K562 (cell line): ENCODE results near the gene TMLHE. TPM values are rescaled to one million over a fixed set of nuclear protein-coding genes. Genes with fewer than 3 reads are reported as not detected.

ENCODE experiments used
- ATAC-seq: fragments of 200-7000 bp; cut with Tn5 transposase; 3 replicates; pipeline ENCODE4 v1.9.1; 2020; ENCODE audit warnings: moderate library complexity
- BruUV-seq: library from RNA; stranded (reverse); fragments of 400-500 nt; replicated peaks from 2 replicates; lab custom pipeline; 2021; lab: Mats Ljungman, UMichigan
- CTCF ChIA-PET: fragments of 300-600 bp; formaldehyde crosslinking; extraction: SDS; loops from one replicate; lab custom pipeline; 2021; ENCODE audit warnings: low intra/inter-chr PET ratio; lab: Yijun Ruan, JAX
- POLR2A ChIA-PET: fragments of 300-600, 350-650 bp; sonication (Branson Sonifier 250); formaldehyde crosslinking; extraction: SDS; loops from one replicate; lab custom pipeline; 2021; ENCODE audit warnings: antibody characterized with exemption, inconsistent platforms; lab: Yijun Ruan, JAX
- DNase-seq, 4 experiments: peaks; one replicate each; pipeline versions ENCODE4 v3.0.0 to v3.0.0-alpha.2; 2011 to 2018; ENCODE audit warnings: low spot score in 3 of 4, mixed read lengths in 3 of 4; ENCODE audit errors: extremely low read depth in 1 of 4
- FAIRE-seq: peaks from 2 replicates; lab custom pipeline; 2011; peaks lifted over from hg19 to GRCh38; lab: Jason Lieb, UNC
- H2AFZ ChIP-seq: 2 replicates; pipeline ENCODE4 v1.6.0; 2011; ENCODE audit warnings: low read depth, low read length, control low read depth, inconsistent platforms
- H3K27ac ChIP-seq: fragments of 200-600 bp; 3 replicates; pipeline ENCODE4 v1.8.0; 2011; ENCODE audit warnings: low read depth, mild to moderate bottlenecking, control low read depth, inconsistent platforms, low read length, moderate library complexity, mixed read lengths; ENCODE audit errors: extremely low read depth
- H3K27me3 ChIP-seq, 2 experiments: fragments of 300-600 bp in 1 of 2; 2 replicates in 1 of 2; 3 replicates in 1 of 2; pipeline versions ENCODE4 v1.6.0 to v1.8.0; 2011; ENCODE audit warnings: inconsistent platforms in 2 of 2, low read length in 2 of 2, mild to moderate bottlenecking in 1 of 2, mixed read lengths in 1 of 2, moderate library complexity in 1 of 2; ENCODE audit not compliant: control insufficient read depth in 2 of 2, insufficient read depth in 2 of 2
- H3K36me3 ChIP-seq: fragments of 300-600 bp; 3 replicates; pipeline ENCODE4 v1.8.0; 2011; ENCODE audit warnings: mild to moderate bottlenecking, low read length, inconsistent platforms; ENCODE audit not compliant: control insufficient read depth, insufficient read depth
- H3K4me1 ChIP-seq, 2 experiments: fragments of 200-600 bp in 1 of 2; replicated peaks in 1 of 2; 2 replicates in 1 of 2; 3 replicates in 1 of 2; pipeline versions ENCODE4 v1.5.1 to v1.8.0; 2011; ENCODE audit warnings: inconsistent platforms in 2 of 2, low read length in 2 of 2, mild to moderate bottlenecking in 1 of 2, mixed read lengths in 1 of 2, moderate library complexity in 1 of 2; ENCODE audit not compliant: control insufficient read depth in 2 of 2, insufficient read depth in 2 of 2
- H3K4me2 ChIP-seq: 2 replicates; pipeline ENCODE4 v1.6.1; 2011; ENCODE audit warnings: low read length, control low read depth, inconsistent platforms, mixed read lengths; ENCODE audit not compliant: insufficient read depth
- H3K4me3 ChIP-seq: fragments of 200-600 bp; sonication (generic), shearing (Covaris generic); 2 replicates; pipeline ENCODE4 v1.5.1; 2016; ENCODE audit warnings: control low read depth, inconsistent platforms
- H3K79me2 ChIP-seq: fragments of 200-600 bp; 3 replicates; pipeline ENCODE4 v1.8.0; 2011; ENCODE audit warnings: low read length, inconsistent platforms; ENCODE audit not compliant: control insufficient read depth, insufficient read depth
- H3K9ac ChIP-seq, 2 experiments: 2 replicates each; pipeline versions ENCODE4 v1.6.0 to v1.6.1; 2011; ENCODE audit warnings: low read depth in 2 of 2, low read length in 2 of 2, control low read depth in 1 of 2, inconsistent platforms in 1 of 2, mild to moderate bottlenecking in 1 of 2, mixed read lengths in 1 of 2; ENCODE audit not compliant: insufficient read depth in 1 of 2
- H3K9me1 ChIP-seq: one replicate; pipeline ENCODE4 v1.6.0; 2011; ENCODE audit warnings: inconsistent platforms, mild to moderate bottlenecking, low read length, moderate library complexity; ENCODE audit not compliant: control insufficient read depth, insufficient read depth
- H3K9me3 ChIP-seq: replicated peaks from 2 replicates; pipeline ENCODE4 v1.5.1; 2011; ENCODE audit warnings: low read depth, low read length, inconsistent platforms; ENCODE audit not compliant: control insufficient read depth, insufficient read depth
- H4K20me1 ChIP-seq: replicated peaks from 2 replicates; pipeline ENCODE4 v1.6.1; 2011; ENCODE audit warnings: low read length, inconsistent platforms, mixed read lengths; ENCODE audit not compliant: control insufficient read depth, insufficient read depth
- CTCF ChIP-seq, 3 experiments: IDR thresholded peaks in 2 of 3; conservative IDR thresholded peaks in 1 of 3; 2 replicates each; pipeline ENCODE4 v1.5.1; 2011 to 2012; ENCODE audit warnings: low read length in 3 of 3, mild to moderate bottlenecking in 3 of 3, control low read depth in 2 of 3, improper control_type of control experiment in 1 of 3, inconsistent platforms in 1 of 3, low read depth in 1 of 3, mixed read lengths in 1 of 3, moderate library complexity in 1 of 3; ENCODE audit not compliant: insufficient read depth in 2 of 3
- HNRNPLL ChIP-seq: fragments of 200-400 bp; formaldehyde crosslinking; IDR thresholded peaks from 2 replicates; pipeline ENCODE4 v1.6.1; 2017; ENCODE audit warnings: low read length, low read depth, mild to moderate bottlenecking; ENCODE audit not compliant: poor library complexity, severe bottlenecking
- MTA3 ChIP-seq: fragments of 450-650 bp; formaldehyde crosslinking; IDR thresholded peaks from 2 replicates; pipeline ENCODE4 v1.6.1; 2017; ENCODE audit warnings: mild to moderate bottlenecking, borderline replicate concordance
- REST ChIP-seq, 2 experiments: fragments of 450-650 bp; formaldehyde crosslinking in 1 of 2; IDR thresholded peaks; 2 replicates each; pipeline versions ENCODE4 v1.4.0 to v1.6.1; 2014 to 2020; ENCODE audit warnings: mild to moderate bottlenecking in 2 of 2, borderline replicate concordance in 1 of 2, low read depth in 1 of 2
- ZNF316 ChIP-seq: fragments of 450-650 bp; IDR thresholded peaks from 2 replicates; pipeline ENCODE4 v1.6.1; 2016
- WGBS: fragments of 100-300 bp; shearing (Covaris generic); methylation state at CpG from one replicate; pipeline ENCODE4 v1.1.6; 2016; ENCODE audit warnings: low coverage, mixed read lengths; ENCODE audit not compliant: insufficient coverage; ENCODE audit errors: missing lambda C conversion rate; 5-methylcytosine and 5-hydroxymethylcytosine counted together
- in situ Hi-C: fragments of 300-500 bp; cut with MboI; formaldehyde crosslinking; loops from 4 replicates; pipeline ENCODE4 v1.15.0; 2018; ENCODE audit warnings: inconsistent platforms, mixed read lengths
- intact Hi-C: fragments of 100-400 bp; cut with micrococcal nuclease; formaldehyde crosslinking; loops from 2 replicates; pipeline ENCODE4 v1.14.2; 2022
- polyA plus RNA-seq, 8 experiments: library from polyadenylated mRNA; depleted of rRNA in 4 of 8; stranded (reverse) in 5 of 8; unstranded in 3 of 8; fragments of >200 nt; fragmentation: Nextera tagmentation in 2 of 8; fragmentation: Illumina TruSeq in 1 of 8; extraction: Ambion mirVana in 2 of 8; extraction: Trizol in 1 of 8; gene quantifications; 2 replicates each; pipeline versions ENCODE4 v1.2.1 to v1.2.3, GENCODE V29; 2011 to 2014; ENCODE audit warnings: inconsistent platforms in 1 of 8, missing spikeins in 1 of 8
- total RNA-seq, 7 experiments: library from RNA; depleted of rRNA in 6 of 7; stranded (reverse); fragments of >200 nt in 6 of 7; fragmentation: Illumina TruSeq in 2 of 7; extraction: Trizol in 2 of 7; gene quantifications; 2 replicates each; pipeline versions ENCODE4 v1.2.1 to v1.2.3, GENCODE V29; 2011 to 2021; ENCODE audit warnings: low replicate concordance in 1 of 7

Gene TMLHE
- total and polyA plus RNA-seq, 9 of the 15 experiments (the other 6 are each of a cell fraction or from before 2014, with no cell fraction given): 6.5 to 34.3 (median 17.9) TPM

- FAIRE-seq: no peak
- H3K9me3 ChIP-seq: no peaks in the 10 kb centered on the region
- DNase-seq: no peak
- no peaks in the 10 kb centered on the region for H3K27me3 ChIP-seq
- no peak overlapping the region for H3K4me3 ChIP-seq
- no peaks in the 10 kb centered on the region for H4K20me1 ChIP-seq
- H2AFZ ChIP-seq: no peak overlapping the region
- ChIA-PET CTCF (no interaction called here), POLR2A (no interaction called here)
- intact Hi-C loops: loop anchor here (2.0 kb wide), 1 partner anchor 285 kb away; no protein-coding TSS in a partner anchor
- H3K27ac ChIP-seq: no peak overlapping the region
- H3K79me2 ChIP-seq: no peaks in the 10 kb centered on the region
- H3K4me2 ChIP-seq: no peak overlapping the region
- no peaks in the 10 kb centered on the region for H3K36me3 ChIP-seq
- WGBS: 64% methylated on average over 1 of the region's 1 CpG
- in situ Hi-C loops: no loop called here
- no TSS peak for BruUV-seq
- H3K9me1 ChIP-seq: no peaks in the 10 kb centered on the region
- no peak for ATAC-seq
- TF ChIP-seq ZNF316 (0 out of 2 replicates have a peak, but pooled peaks have one; percentile 14), MTA3 (no peak)
- H3K4me1 ChIP-seq: no peaks in the 10 kb centered on the region; a peak in 2 of 5 replicates
- no peak overlapping the region for H3K9ac ChIP-seq
Measured at GRCh38 chrX:155535866-155536265, 76.9 kb downstream of the TMLHE start.

GRCh38 chrX:155534800-155535199 is 78.0 kb downstream of the TMLHE start:
- BruUV-seq: no TSS peak
- Histone ChIP-seq H3K36me3 (no peaks in the 10 kb centered on the region), H3K4me2 (no peak overlapping the region), H2AFZ (no peak overlapping the region), H4K20me1 (no peaks in the 10 kb centered on the region), H3K9me1 (no peaks in the 10 kb centered on the region), H3K4me1 (no peaks in the 10 kb centered on the region; a peak in 2 of 5 replicates), H3K9me3 (no peaks in the 10 kb centered on the region), H3K9ac (no peak overlapping the region), H3K27me3 (no peaks in the 10 kb centered on the region), H3K27ac (no peak overlapping the region), H3K4me3 (no peak overlapping the region), H3K79me2 (no peaks in the 10 kb centered on the region)
- intact Hi-C loops (loop anchor here (2.0 kb wide), 1 partner anchor 286 kb away; no protein-coding TSS in a partner anchor), in situ Hi-C loops (no loop called here)
- DNase-seq (peak in 1 of 4 experiments; percentile 18), ATAC-seq (peak; percentile 67; the same call in 2 of the 3 replicates), FAIRE-seq (no peak)
- ChIA-PET POLR2A (no interaction called here), CTCF (no interaction called here)
- TF ChIP-seq HNRNPLL (no peak), CTCF (IDR thresholded peaks at IDR 0.05 in 2 of 3, conservative IDR thresholded peaks at IDR 0.05 in 1 of 3; ENCODE audit: insufficient read depth in 2 of 3, low read depth in 1 of 3, low read length in 3 of 3) (peak in 2 of 3 experiments; percentile 55 to 80; a peak in 4 of 6 replicates), REST (IDR thresholded peaks at IDR 0.05; ENCODE audit: borderline replicate concordance) (peak; percentile 40; the same call in 1 of the 2 replicates), REST (CRISPR knock-in tag; IDR thresholded peaks at IDR 0.05; ENCODE audit: low read depth) (no peak)
